Right hindlimb (tissue), 1 donor: Measurements from ENCODE around the gene CEACAM1.
"Not testable (repeated sequence)": the region's sequence is repeated elsewhere in the genome, so short reads cannot be mapped to it uniquely, and the experiment has no call there.

Experiments
- DNase-seq: peaks from one replicate; pipeline ENCODE4 v3.0.0-alpha.2; 2018

CEACAM1 gene

GRCh38 chr19:42547929-42548328 is 19.6 kb upstream of the CEACAM1 start:
- DNase-seq, result no peak

GRCh38 chr19:42546831-42547500 is 18.7 kb upstream of the CEACAM1 start:
- no peak for DNase-seq

DNA sequence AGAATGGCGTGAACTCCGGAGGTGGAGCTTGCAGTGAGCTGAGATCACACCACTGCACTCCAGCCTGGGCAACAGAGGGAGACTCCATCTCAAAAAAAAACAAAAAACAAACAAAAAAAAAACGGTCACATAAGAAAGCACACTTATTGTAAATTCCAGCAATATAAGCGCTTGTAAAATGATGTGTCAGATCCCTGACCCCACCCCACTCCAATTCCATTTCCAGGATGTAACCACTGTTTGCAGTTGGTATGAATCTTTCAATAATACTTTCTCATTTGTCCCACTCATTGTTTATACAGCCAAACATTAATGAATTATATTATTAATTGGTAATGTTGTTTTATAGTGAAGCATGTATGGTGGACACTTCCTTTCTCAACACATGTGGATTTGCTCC is 15.9 kb upstream of the CEACAM1 start:
- DNase-seq, result no peak

- no peak for DNase-seq
Measured at GRCh38 chr19:42542791-42543190, 14.5 kb upstream of the CEACAM1 start.

GRCh38 chr19:42540071-42540553 is 11.8 kb upstream of the CEACAM1 start:
- no peak for DNase-seq

DNA sequence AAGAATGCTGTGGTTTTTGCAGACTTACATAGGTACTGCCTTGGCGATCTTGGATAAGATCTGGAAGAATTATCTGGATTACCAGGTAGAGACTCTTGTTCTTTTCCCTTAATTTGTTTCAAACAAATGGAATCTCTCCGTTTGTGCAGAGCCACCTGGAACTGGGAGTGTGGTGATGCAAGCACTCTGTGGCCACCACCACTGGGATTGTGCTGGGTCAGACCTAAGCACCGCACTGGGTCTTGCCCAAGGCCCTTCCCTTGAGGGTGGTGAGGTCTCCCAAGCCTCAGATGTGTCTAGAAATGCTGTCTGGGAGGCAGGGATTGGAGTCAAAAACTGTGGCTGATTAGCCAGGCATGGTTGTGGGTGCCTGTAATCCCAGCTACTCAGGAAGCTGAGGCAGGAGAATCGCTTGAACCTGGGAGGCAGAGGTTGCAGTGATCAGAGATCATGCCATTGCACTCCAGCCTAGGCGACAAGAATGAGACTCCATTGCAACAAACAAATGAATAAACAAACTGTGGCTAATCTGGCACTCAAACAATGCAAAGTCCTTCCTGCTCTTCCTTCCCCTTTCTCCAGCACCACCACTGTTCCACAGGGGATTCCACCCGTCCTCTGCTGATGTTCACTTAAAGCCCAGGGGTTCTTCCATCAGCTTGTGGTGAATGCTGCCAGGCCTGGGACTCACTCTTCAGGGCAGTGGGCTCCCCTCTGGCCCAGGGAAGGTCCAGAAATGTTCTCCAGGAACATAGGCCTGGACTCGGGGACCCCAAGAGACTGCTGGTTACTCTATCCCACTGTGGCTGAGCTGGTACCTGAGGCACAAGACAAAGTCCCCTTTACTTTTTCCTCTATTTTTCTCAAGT is 10.8 kb upstream of the CEACAM1 start:
- no peak for DNase-seq

DNA sequence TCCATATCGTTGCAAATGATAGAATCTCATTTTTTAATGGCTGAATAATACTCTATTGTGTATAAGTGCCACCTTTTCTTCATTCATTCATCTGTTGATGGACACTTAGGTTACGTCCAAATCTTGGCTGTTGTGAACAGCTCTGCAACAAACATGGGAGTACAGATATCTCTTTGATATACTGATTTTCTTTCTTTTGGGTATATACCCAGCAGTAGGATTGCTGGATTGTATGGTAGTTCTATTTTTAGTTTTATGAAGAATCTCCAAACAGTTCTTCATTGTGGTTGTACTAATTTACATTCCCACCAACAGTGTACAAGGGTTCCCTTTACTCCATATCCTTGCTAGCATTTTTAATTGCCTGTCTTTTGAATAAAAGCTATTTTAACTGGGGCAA is 7.0 kb upstream of the CEACAM1 start:
- DNase-seq, result not testable (repeated sequence)

GRCh38 chr19:42534391-42534790 is 6.1 kb upstream of the CEACAM1 start:
- DNase-seq, result no peak

DNA sequence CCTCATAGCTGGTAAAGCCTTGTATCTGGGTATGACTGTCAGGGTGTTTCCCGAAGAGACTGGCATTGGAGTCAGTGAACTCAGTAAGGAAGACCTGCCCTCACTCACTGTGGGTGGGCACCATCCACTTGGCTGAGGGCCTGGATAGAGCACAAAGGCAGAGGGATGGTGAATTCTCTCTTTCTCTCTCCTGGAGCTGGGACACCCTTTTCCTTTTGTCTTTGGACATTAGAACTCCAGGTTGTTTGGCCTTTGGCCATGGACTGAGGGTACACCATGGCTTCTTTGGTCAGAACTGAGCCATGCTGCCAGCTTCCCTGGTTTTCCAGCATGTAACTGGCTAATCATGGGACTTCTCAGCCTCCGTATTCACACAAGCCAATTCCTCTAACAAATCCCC is 4.6 kb upstream of the CEACAM1 start:
- DNase-seq, result no peak

DNA sequence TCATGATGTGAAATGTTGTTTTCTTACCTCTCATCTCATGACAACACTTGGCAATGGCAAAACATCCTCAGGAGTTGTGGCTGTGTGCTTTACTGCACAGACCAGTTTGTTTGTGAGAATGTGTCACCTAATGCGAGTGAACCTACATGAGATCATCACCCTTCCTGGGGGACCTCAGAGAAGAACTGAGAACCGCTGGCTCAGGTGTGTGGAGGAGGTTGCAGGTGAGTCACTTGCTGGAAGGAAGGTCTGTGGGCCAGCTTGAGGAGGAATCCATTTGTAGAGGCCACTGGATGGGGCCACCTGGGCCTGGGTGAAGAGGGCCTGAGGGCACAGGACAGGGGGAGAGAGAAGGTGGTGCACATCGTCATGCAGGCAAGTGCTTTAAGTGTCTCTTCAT is 3.0 kb upstream of the CEACAM1 start:
- DNase-seq, result no peak

GRCh38 chr19:42529248-42529764 is 1.0 kb upstream of the CEACAM1 start:
- DNase-seq, result peak; percentile 64

DNA sequence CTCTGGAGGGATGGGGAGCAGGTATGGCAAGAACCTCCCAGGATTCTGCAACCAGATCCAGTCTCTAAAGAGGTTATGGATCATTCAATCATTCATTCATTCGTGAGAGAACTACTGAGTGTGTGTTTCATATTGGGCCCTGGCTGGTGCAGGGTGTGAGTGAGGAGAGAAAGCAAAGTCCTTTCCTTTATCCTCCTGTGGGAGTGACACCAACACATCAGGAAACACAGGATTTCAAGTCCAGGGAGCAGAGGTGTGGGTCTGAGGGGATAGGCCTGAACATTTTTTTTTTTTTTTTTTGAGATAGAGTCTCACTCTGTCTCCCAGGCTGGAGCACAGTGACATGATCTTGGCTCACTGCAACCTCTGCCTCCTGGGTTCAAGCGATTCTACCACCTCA is 3.3 kb downstream of the CEACAM1 start:
- DNase-seq, result no peak

DNA sequence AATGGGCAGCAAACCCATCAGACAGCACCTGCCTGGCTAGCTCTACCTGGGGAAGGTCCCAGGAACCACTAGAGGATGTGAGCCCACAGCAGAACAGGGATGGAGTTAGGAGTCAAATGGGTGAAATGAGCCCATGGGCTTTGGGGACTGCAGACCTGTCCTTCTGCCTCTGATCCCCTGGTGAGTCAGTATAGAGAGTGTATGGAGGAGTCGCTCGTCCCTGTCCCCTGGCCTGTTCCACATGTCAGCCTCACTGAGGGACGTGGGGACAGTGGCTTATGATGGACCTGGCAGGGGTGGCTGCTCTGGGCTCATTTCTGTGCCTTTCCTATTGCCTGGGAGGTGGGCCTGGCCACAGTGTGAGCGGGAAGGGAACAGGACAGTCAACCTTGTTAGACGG is 4.0 kb downstream of the CEACAM1 start:
- DNase-seq, result no peak

DNA sequence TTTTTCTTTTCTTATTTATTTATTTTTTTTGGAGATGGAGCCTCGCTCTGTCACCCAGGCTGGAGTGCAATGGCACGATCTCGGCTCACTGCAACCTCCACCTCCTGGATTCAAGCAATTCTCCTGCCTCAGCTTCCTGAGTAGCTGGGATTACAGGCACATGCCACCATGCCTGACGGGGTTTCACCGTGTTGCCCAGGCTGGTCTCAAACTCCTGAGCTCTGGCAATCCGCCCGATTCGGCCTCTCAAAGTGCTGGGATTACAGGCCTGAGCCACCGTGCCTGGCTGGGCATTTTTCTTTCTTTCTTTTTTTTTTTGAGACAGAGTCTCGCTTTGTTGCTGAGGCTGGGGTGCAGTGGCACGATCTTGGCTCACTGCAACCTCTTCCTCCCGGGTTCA is 6.0 kb downstream of the CEACAM1 start:
- not testable (repeated sequence) for DNase-seq

DNA sequence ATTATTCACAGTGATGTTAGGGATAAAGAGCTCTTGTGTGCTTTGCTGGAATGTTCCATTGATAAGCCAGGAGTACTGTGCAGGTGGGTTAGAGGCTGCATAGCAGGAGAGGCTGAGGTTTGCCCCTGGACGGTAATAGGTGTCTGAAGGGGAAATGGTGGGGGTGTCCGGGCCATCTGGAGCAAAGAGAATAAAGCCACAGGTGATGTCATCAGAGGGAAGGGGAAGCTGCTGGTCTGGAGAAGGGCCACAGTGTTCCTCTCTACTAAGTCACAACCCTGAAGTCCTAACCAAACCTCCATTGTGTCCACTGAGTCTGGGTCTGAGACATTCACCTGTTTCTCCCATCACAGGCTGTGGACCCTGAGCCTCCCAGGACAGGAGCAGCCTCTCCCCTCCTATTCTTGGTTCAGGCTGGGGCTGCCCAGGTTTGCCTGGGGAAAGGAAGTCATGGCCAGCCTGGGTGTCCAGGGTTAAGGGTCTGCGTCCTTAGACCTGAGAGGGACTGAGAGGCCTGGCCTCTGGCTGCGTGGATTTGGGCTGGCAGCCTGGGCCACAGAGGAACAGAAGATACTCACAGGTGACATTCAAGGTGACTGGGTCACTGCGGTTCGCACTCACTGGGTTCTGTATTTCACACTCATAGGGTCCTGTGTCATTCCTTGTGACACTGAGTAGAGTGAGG is 6.8 kb downstream of the CEACAM1 start:
- DNase-seq, result no peak

DNA sequence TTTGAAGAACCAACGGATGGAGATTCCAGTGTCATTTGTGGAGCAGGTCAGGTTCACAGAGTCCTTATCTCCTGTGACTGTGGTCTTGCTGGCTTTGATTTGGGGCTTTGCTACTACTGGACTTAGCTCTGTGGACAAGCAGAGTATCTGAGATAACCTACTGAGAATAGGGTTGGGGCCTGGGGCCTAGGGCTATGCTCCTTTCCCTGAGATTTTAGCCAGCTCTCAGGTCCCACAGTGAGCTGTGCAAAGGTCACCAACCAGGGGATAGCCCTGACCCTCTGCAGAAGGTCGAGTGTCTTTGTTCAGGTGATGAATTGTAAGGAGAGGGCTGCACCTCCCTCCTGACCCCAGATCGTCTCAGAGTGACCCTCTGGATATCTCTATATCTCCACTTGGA is 9.2 kb downstream of the CEACAM1 start:
- DNase-seq, result no peak

DNA sequence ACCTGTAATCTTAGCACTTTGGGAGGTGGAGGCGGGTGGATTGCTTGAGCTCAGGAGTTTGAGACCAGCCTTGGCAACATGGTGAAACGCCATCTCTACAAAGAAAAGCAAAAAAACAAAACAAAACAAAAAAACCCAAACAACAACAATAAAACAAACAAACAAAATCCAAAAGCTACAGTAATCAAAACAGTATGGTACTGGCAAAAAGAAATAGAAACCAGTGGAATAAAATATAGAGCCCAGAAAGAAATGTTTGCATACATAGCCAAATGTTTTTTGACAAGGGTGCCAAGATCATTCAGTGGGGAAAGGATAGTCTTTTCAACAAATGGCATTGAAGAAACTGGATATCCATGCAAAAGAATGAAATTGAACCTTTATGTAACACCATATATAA is 11.5 kb downstream of the CEACAM1 start:
- DNase-seq, result no peak

- no peak for DNase-seq
Measured at GRCh38 chr19:42515241-42515832, 12.9 kb downstream of the CEACAM1 start.

DNA sequence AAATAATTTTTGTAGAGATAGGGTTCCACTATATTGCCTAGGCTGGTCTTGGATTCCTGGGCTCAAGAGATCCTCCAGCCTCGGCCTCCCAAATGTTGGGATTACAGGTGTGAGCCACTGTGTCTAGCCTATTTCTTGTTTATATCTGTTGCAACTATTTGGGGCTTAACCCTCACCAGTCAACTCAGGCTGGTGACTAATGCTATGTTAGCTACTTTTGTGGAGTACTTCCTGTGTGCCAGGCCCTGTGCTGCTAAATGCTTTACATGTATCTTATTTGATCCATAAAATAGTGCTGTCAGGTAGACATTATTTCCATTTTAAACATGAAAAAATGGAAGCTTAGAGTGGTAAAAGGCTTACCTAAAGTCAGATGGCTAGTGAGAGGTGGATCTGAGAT is 13.8 kb downstream of the CEACAM1 start:
- DNase-seq, result no peak

- no peak for DNase-seq
Measured at GRCh38 chr19:42512743-42513304, 15.5 kb downstream of the CEACAM1 start.

DNA sequence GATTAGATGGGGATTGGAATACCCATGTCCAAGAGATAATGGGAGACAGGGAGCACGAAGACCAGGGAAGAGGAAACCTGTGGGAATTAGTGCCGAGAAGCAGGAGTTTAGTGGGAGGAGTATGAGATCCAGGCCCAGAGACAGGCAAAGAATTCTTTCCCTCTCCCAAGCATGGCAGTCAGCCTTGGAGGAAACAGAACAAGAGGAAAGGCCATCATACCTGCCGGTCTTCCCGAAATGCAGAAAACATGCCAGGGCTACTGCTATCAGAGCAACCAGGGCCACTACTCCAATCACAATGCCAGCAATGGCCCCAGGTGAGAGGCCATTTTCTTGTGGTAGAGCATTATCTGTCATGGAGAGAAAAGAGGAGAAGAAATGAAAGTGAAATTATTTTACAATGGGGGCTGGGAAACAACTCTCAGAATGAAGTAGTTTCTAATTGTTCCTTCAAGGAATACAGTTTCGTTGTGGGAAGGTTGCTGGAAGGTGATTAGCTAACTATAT is 16.1 kb downstream of the CEACAM1 start:
- no peak for DNase-seq

DNA sequence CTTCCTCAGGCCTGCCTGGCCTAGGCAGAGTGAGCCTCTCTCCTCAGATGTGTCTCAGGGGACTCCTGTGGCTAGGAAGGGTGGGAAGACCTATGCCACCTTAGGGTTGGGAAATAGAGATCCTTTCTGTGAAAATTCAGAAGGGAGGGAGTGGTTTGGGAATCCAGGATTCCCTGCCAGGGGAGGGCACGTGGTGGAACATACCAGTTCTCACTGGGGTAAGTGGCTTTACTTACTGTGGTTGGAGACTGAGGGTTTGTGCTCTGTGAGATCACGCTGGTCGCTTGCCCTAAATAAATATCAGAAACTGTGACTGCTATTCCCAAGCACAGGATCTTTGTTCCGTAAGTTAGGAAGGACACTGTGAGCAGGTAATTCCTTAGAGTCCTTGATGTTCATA is 16.9 kb downstream of the CEACAM1 start:
- no peak for DNase-seq
